Neural progenitor cell (in vitro differentiated cells): ENCODE measurements around the gene CCDC102A. TPM values are rescaled to one million over a fixed set of nuclear protein-coding genes. Genes with fewer than 3 reads are reported as not detected.
A peak's percentile ranks its signal among the peaks of the same experiment; 100 is the strongest.

Experiments used
- DNase-seq: peaks from one replicate; pipeline ENCODE4 v3.0.0-alpha.2; 2016; ENCODE audit warnings: low spot score
- H2AFZ ChIP-seq: fragments of 200-600 bp; sonication (generic); replicated peaks from 2 replicates; pipeline ENCODE4 v1.6.1; 2016; ENCODE audit warnings: antibody characterized with exemption
- H3F3A ChIP-seq: fragments of 200-600 bp; sonication (generic); 2 replicates; pipeline ENCODE4 v1.6.1; 2016; ENCODE audit warnings: antibody characterized with exemption, low read depth
- H3K27ac ChIP-seq: fragments of 200-600 bp; sonication (generic); 2 replicates; pipeline ENCODE4 v1.5.1; 2016; ENCODE audit warnings: mild to moderate bottlenecking
- H3K27me3 ChIP-seq: fragments of 200-600 bp; sonication (generic); 2 replicates; pipeline ENCODE4 v1.6.1; 2016; ENCODE audit warnings: mild to moderate bottlenecking, moderate library complexity
- H3K36me3 ChIP-seq: fragments of 200-600 bp; sonication (generic); 2 replicates; pipeline ENCODE4 v1.5.1; 2016
- H3K4me1 ChIP-seq: fragments of 200-600 bp; sonication (generic); 2 replicates; pipeline ENCODE4 v1.6.1; 2016; ENCODE audit warnings: mixed run types
- H3K4me2 ChIP-seq: fragments of 200-600 bp; sonication (generic); 2 replicates; pipeline ENCODE4 v1.6.1; 2016
- H3K4me3 ChIP-seq: fragments of 200-600 bp; sonication (generic); 2 replicates; pipeline ENCODE4 v1.5.1; 2016
- H3K79me2 ChIP-seq: fragments of 200-600 bp; sonication (generic); 2 replicates; pipeline ENCODE4 v1.6.1; 2016; ENCODE audit warnings: low read depth
- H3K9ac ChIP-seq: fragments of 200-600 bp; sonication (generic); 2 replicates; pipeline ENCODE4 v1.6.1; 2016
- H3K9me3 ChIP-seq: fragments of 200-600 bp; sonication (generic); 2 replicates; pipeline ENCODE4 v1.5.1; 2016; ENCODE audit warnings: low read depth
- H4K20me1 ChIP-seq: fragments of 200-600 bp; sonication (generic); 2 replicates; pipeline ENCODE4 v1.6.1; 2016; ENCODE audit warnings: low read depth
- H3K27ac Mint-ChIP-seq: 3 replicates; pipeline ENCODE4 v1.8.0; 2021; ENCODE audit warnings: mixed read lengths
- H3K27me3 Mint-ChIP-seq: 2 replicates; pipeline ENCODE4 v1.8.0; 2022; ENCODE audit warnings: low read depth, mild to moderate bottlenecking, inconsistent platforms, moderate library complexity, mixed read lengths; ENCODE audit not compliant: insufficient read depth
- H3K36me3 Mint-ChIP-seq: 3 replicates; pipeline ENCODE4 v1.8.0; 2021; ENCODE audit warnings: mixed read lengths
- H3K4me1 Mint-ChIP-seq: 3 replicates; pipeline ENCODE4 v1.8.0; 2021; ENCODE audit warnings: mixed read lengths
- H3K4me3 Mint-ChIP-seq: 3 replicates; pipeline ENCODE4 v1.8.0; 2021; ENCODE audit warnings: mild to moderate bottlenecking, moderate library complexity, mixed read lengths
- H3K9me3 Mint-ChIP-seq: 3 replicates; pipeline ENCODE4 v1.8.0; 2020; ENCODE audit warnings: mixed read lengths
- CTCF ChIP-seq: fragments of 200-600 bp; sonication (generic); IDR thresholded peaks from 2 replicates; pipeline ENCODE4 v1.5.1; 2017; ENCODE audit warnings: antibody characterized with exemption, mild to moderate bottlenecking
- EZH2 ChIP-seq: fragments of 200-600 bp; sonication (generic); IDR thresholded peaks from 2 replicates; pipeline ENCODE4 v1.6.1; 2017; ENCODE audit warnings: antibody characterized with exemption, mild to moderate bottlenecking, moderate library complexity
- EZH2phosphoT487 ChIP-seq: fragments of 200-600 bp; sonication (generic); IDR thresholded peaks from 2 replicates; pipeline ENCODE4 v1.6.1; 2017; ENCODE audit warnings: antibody characterized with exemption
- total RNA-seq: library from RNA; depleted of rRNA; stranded (reverse); fragments of >200 nt; gene quantifications from 2 replicates; pipeline ENCODE4 v1.2.3, GENCODE V29; 2015; ENCODE audit warnings: low replicate concordance

CCDC102A gene
- total RNA-seq, 1 donor from 2014 or later = 3.9 TPM

GRCh38 chr16:57504491-57504890 is 31.9 kb downstream of the CCDC102A start:
- H3K27ac ChIP-seq = no peak overlapping the region
- no peaks in the 10 kb centered on the region for H4K20me1 ChIP-seq
- DNase-seq = no peak
- H3K4me3 ChIP-seq = no peak overlapping the region
- H3K27me3 Mint-ChIP-seq = peaks cover 16% of the 10 kb centered on the region
- no peak overlapping the region for H3K9ac ChIP-seq
- H3K36me3 ChIP-seq = no peaks in the 10 kb centered on the region
- no peak overlapping the region for H3K4me3 Mint-ChIP-seq
- TF ChIP-seq EZH2 (no peak), CTCF (no peak), EZH2phosphoT487 (no peak)
- no peaks in the 10 kb centered on the region for H3K79me2 ChIP-seq
- H2AFZ ChIP-seq = no peak overlapping the region
- no peaks in the 10 kb centered on the region for H3K36me3 Mint-ChIP-seq
- H3K27me3 ChIP-seq = no peaks in the 10 kb centered on the region
- H3K9me3 ChIP-seq = no peaks in the 10 kb centered on the region
- H3F3A ChIP-seq = no peaks in the 10 kb centered on the region
- no peak overlapping the region for H3K4me2 ChIP-seq
- H3K9me3 Mint-ChIP-seq = no peaks in the 10 kb centered on the region
- peaks cover 34% of the 10 kb centered on the region for H3K4me1 Mint-ChIP-seq
- H3K4me1 ChIP-seq = peaks cover 11% of the 10 kb centered on the region
- H3K27ac Mint-ChIP-seq = peak overlapping the region; percentile 29

GRCh38 chr16:57504001-57504400 is 32.4 kb downstream of the CCDC102A start:
- no peaks in the 10 kb centered on the region for H3K27me3 ChIP-seq
- no peak overlapping the region for H2AFZ ChIP-seq
- no peaks in the 10 kb centered on the region for H3K9me3 ChIP-seq
- H3K36me3 ChIP-seq = no peaks in the 10 kb centered on the region
- no peak overlapping the region for H3K4me2 ChIP-seq
- Mint-ChIP-seq H3K4me3 (no peak overlapping the region), H3K27ac (no peak overlapping the region), H3K27me3 (peaks cover 16% of the 10 kb centered on the region), H3K4me1 (peaks cover 29% of the 10 kb centered on the region), H3K9me3 (no peaks in the 10 kb centered on the region), H3K36me3 (no peaks in the 10 kb centered on the region)
- no peak overlapping the region for H3K27ac ChIP-seq
- no peaks in the 10 kb centered on the region for H3F3A ChIP-seq
- H4K20me1 ChIP-seq = no peaks in the 10 kb centered on the region
- no peak overlapping the region for H3K4me3 ChIP-seq
- DNase-seq = no peak
- peaks cover 11% of the 10 kb centered on the region for H3K4me1 ChIP-seq
- no peak for TF ChIP-seq CTCF
- no peak for TF ChIP-seq EZH2phosphoT487
- no peak for TF ChIP-seq EZH2
- H3K79me2 ChIP-seq = no peaks in the 10 kb centered on the region
- no peak overlapping the region for H3K9ac ChIP-seq

GRCh38 chr16:57503366-57503765 is 33.0 kb downstream of the CCDC102A start:
- Histone ChIP-seq H3K27me3 (no peaks in the 10 kb centered on the region), H3K4me1 (peaks cover 11% of the 10 kb centered on the region), H3K4me3 (no peak overlapping the region), H3K27ac (no peak overlapping the region), H2AFZ (no peak overlapping the region), H4K20me1 (no peaks in the 10 kb centered on the region), H3K36me3 (no peaks in the 10 kb centered on the region), H3K9me3 (no peaks in the 10 kb centered on the region), H3K9ac (no peak overlapping the region), H3F3A (no peaks in the 10 kb centered on the region), H3K4me2 (no peak overlapping the region), H3K79me2 (no peaks in the 10 kb centered on the region)
- Mint-ChIP-seq H3K4me1 (peaks cover 24% of the 10 kb centered on the region), H3K4me3 (no peak overlapping the region), H3K27me3 (peaks cover 18% of the 10 kb centered on the region), H3K36me3 (no peaks in the 10 kb centered on the region), H3K27ac (no peak overlapping the region), H3K9me3 (no peaks in the 10 kb centered on the region)
- no peak for DNase-seq
- no peak for TF ChIP-seq CTCF
- TF ChIP-seq EZH2 = no peak
- TF ChIP-seq EZH2phosphoT487 = no peak
